HEK293 (cell line): ENCODE data around the gene AZIN2.

Experiments
- MZF1 ChIP-seq: fragments of 450-650 bp; formaldehyde crosslinking; IDR thresholded peaks from 2 replicates; pipeline ENCODE4 v1.5.1; 2017; ENCODE audit warnings: missing biosample characterization, missing genetic modification characterization, borderline replicate concordance
- TCF7L2 ChIP-seq: IDR thresholded peaks from 2 replicates; pipeline ENCODE4 v1.6.1; 2011; ENCODE audit warnings: low read depth, mild to moderate bottlenecking, inconsistent platforms, low read length, moderate library complexity, borderline replicate concordance
- YY1 ChIP-seq: fragments of 450-650 bp; formaldehyde crosslinking; IDR thresholded peaks from 2 replicates; pipeline ENCODE4 v1.5.1; 2018; ENCODE audit warnings: missing biosample characterization, missing genetic modification characterization
- ZNF184 ChIP-seq: fragments of 450-650 bp; IDR thresholded peaks from 2 replicates; pipeline ENCODE4 v1.5.1; 2018; ENCODE audit warnings: missing biosample characterization, mild to moderate bottlenecking, missing genetic modification characterization
- ZNF223 ChIP-seq: fragments of 450-650 bp; formaldehyde crosslinking; IDR thresholded peaks from 2 replicates; pipeline ENCODE4 v1.5.1; 2016; ENCODE audit warnings: missing biosample characterization, missing genetic modification characterization
- ZNF629 ChIP-seq: fragments of 450-650 bp; formaldehyde crosslinking; IDR thresholded peaks from 2 replicates; pipeline ENCODE4 v1.5.1; 2017; ENCODE audit warnings: missing biosample characterization, missing genetic modification characterization
- TF ChIP-seq, protein P1 (sequence below): fragments of 450-650 bp; formaldehyde crosslinking; IDR thresholded peaks from 2 replicates; pipeline ENCODE4 v1.5.1; 2016; ENCODE audit warnings: missing biosample characterization, missing genetic modification characterization
- TF ChIP-seq, protein P2 (sequence below): fragments of 450-650 bp; formaldehyde crosslinking; IDR thresholded peaks from 2 replicates; pipeline ENCODE4 v1.5.1; 2017; ENCODE audit warnings: missing biosample characterization, mild to moderate bottlenecking, missing genetic modification characterization, moderate library complexity
- TF ChIP-seq, protein P3 (sequence below): fragments of 450-650 bp; formaldehyde crosslinking; IDR thresholded peaks from 2 replicates; pipeline ENCODE4 v1.5.1; 2016; ENCODE audit warnings: missing biosample characterization, missing genetic modification characterization
- TF ChIP-seq, protein P4 (sequence below): fragments of 450-650 bp; formaldehyde crosslinking; IDR thresholded peaks from 2 replicates; pipeline ENCODE4 v1.5.1; 2016; ENCODE audit warnings: missing biosample characterization, missing genetic modification characterization
- TF ChIP-seq, protein P5 (sequence below): fragments of 450-650 bp; formaldehyde crosslinking; IDR thresholded peaks from 2 replicates; pipeline ENCODE4 v1.5.1; 2016; ENCODE audit warnings: missing biosample characterization, missing genetic modification characterization

DNA sequence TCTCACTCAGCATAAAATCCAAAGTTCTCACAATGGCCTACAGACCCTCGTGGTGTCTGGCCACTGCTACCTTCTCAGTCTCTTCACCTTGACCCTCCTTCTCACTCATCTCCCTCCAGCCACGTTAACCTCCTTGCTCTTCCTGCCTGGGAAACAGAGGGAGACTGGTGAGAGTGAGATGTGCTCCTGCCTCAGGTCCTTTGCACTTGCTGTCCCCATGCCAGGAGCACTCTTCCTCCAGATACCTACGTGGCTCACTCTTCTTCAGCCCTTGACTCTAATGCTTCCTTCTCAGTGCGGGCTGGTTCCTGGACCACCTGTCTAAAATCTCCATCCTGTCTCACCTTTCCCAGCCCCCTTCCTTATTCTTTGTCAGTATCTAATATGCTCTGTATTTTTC is 76.2 kb downstream of the AZIN2 start:
- TF ChIP-seq, protein P1, sequence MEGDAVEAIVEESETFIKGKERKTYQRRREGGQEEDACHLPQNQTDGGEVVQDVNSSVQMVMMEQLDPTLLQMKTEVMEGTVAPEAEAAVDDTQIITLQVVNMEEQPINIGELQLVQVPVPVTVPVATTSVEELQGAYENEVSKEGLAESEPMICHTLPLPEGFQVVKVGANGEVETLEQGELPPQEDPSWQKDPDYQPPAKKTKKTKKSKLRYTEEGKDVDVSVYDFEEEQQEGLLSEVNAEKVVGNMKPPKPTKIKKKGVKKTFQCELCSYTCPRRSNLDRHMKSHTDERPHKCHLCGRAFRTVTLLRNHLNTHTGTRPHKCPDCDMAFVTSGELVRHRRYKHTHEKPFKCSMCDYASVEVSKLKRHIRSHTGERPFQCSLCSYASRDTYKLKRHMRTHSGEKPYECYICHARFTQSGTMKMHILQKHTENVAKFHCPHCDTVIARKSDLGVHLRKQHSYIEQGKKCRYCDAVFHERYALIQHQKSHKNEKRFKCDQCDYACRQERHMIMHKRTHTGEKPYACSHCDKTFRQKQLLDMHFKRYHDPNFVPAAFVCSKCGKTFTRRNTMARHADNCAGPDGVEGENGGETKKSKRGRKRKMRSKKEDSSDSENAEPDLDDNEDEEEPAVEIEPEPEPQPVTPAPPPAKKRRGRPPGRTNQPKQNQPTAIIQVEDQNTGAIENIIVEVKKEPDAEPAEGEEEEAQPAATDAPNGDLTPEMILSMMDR (tag by site-specific recombination) = no peak
- no peak for TF ChIP-seq YY1 (tag by site-specific recombination)
- TF ChIP-seq, protein P2, sequence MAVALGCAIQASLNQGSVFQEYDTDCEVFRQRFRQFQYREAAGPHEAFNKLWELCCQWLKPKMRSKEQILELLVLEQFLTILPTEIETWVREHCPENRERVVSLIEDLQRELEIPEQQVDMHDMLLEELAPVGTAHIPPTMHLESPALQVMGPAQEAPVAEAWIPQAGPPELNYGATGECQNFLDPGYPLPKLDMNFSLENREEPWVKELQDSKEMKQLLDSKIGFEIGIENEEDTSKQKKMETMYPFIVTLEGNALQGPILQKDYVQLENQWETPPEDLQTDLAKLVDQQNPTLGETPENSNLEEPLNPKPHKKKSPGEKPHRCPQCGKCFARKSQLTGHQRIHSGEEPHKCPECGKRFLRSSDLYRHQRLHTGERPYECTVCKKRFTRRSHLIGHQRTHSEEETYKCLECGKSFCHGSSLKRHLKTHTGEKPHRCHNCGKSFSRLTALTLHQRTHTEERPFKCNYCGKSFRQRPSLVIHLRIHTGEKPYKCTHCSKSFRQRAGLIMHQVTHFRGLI (tag by site-specific recombination) = no peak
- no peak for TF ChIP-seq ZNF629 (tag by site-specific recombination)
- TF ChIP-seq MZF1 = no peak
- TF ChIP-seq, protein P3, sequence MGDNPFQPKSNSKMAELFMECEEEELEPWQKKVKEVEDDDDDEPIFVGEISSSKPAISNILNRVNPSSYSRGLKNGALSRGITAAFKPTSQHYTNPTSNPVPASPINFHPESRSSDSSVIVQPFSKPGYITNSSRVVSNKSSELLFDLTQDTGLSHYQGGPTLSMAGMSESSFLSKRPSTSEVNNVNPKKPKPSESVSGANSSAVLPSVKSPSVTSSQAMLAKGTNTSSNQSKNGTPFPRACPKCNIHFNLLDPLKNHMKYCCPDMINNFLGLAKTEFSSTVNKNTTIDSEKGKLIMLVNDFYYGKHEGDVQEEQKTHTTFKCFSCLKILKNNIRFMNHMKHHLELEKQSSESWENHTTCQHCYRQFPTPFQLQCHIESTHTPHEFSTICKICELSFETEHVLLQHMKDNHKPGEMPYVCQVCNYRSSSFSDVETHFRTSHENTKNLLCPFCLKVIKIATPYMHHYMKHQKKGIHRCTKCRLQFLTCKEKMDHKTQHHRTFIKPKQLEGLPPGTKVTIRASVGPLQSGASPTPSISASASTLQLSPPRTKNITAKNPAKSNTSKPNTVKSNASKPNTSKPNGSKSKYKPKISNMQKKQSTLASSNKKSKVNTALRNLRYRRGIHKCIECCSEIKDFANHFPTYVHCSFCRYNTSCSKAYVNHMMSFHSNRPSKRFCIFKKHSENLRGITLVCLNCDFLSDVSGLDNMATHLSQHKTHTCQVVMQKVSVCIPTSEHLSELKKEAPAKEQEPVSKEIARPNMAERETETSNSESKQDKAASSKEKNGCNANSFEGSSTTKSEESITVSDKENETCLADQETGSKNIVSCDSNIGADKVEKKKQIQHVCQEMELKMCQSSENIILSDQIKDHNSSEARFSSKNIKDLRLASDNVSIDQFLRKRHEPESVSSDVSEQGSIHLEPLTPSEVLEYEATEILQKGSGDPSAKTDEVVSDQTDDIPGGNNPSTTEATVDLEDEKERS (tag by site-specific recombination) = no peak
- TF ChIP-seq TCF7L2 = no peak
- no peak for TF ChIP-seq ZNF223 (tag by site-specific recombination)
- TF ChIP-seq, protein P4, sequence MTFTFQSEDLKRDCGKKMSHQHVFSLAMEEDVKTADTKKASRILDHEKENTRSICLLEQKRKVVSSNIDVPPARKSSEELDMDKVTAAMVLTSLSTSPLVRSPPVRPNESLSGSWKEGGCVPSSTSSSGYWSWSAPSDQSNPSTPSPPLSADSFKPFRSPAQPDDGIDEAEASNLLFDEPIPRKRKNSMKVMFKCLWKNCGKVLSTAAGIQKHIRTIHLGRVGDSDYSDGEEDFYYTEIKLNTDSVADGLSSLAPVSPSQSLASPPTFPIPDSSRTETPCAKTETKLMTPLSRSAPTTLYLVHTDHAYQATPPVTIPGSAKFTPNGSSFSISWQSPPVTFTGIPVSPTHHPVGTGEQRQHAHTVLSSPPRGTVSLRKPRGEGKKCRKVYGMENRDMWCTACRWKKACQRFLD = no peak
- TF ChIP-seq, protein P5, sequence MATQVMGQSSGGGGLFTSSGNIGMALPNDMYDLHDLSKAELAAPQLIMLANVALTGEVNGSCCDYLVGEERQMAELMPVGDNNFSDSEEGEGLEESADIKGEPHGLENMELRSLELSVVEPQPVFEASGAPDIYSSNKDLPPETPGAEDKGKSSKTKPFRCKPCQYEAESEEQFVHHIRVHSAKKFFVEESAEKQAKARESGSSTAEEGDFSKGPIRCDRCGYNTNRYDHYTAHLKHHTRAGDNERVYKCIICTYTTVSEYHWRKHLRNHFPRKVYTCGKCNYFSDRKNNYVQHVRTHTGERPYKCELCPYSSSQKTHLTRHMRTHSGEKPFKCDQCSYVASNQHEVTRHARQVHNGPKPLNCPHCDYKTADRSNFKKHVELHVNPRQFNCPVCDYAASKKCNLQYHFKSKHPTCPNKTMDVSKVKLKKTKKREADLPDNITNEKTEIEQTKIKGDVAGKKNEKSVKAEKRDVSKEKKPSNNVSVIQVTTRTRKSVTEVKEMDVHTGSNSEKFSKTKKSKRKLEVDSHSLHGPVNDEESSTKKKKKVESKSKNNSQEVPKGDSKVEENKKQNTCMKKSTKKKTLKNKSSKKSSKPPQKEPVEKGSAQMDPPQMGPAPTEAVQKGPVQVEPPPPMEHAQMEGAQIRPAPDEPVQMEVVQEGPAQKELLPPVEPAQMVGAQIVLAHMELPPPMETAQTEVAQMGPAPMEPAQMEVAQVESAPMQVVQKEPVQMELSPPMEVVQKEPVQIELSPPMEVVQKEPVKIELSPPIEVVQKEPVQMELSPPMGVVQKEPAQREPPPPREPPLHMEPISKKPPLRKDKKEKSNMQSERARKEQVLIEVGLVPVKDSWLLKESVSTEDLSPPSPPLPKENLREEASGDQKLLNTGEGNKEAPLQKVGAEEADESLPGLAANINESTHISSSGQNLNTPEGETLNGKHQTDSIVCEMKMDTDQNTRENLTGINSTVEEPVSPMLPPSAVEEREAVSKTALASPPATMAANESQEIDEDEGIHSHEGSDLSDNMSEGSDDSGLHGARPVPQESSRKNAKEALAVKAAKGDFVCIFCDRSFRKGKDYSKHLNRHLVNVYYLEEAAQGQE (tag by site-specific recombination) = no peak
- TF ChIP-seq ZNF184 (tag by site-specific recombination) = no peak
